ENCODE measurements around the gene ITPR2. TPM values are rescaled to one million over a fixed set of nuclear protein-coding genes. Genes with fewer than 3 reads are reported as not detected.

The ITPR2 gene
- polyA plus RNA-seq, 1 of the 3 experiments (the other 2 are of a cell fraction): 2.3 TPM

- Histone ChIP-seq H3K9me2 (no peaks in the 10 kb centered on the region), H4K20me1 (ENCODE audit: insufficient read depth) (no peaks in the 10 kb centered on the region), H2AFZ (ENCODE audit: low read depth) (no peak overlapping the region), H3F3A (replicated peaks; ENCODE audit: insufficient read depth) (peaks cover 4% of the 10 kb centered on the region), H3K79me2 (ENCODE audit: insufficient read depth) (no peaks in the 10 kb centered on the region), H3K4me1 (ENCODE audit: control insufficient read depth in 1 of 2, insufficient read depth in 2 of 2, low read depth in 1 of 2, low read length in 1 of 2) (peaks cover 0 to 2% of the 10 kb centered on the region in 2 experiments; a peak in 2 of 4 replicates), H3K27ac (ENCODE audit: low read depth in 2 of 2, low read length in 1 of 2) (no peak overlapping the region), H3K4me3 (ENCODE audit: low read depth in 2 of 2, low read length in 1 of 2) (no peak overlapping the region), H3K27me3 (ENCODE audit: insufficient read depth) (no peaks in the 10 kb centered on the region), H3K36me3 (replicated peaks in 1 of 2; ENCODE audit: control insufficient read depth in 1 of 2, insufficient read depth in 2 of 2, low read length in 1 of 2) (peaks cover 0 to 3% of the 10 kb centered on the region in 2 experiments), H3K9me3 (no peaks in the 10 kb centered on the region), H3K9ac (no peak overlapping the region), H3K4me2 (no peak overlapping the region)
- no peak for DNase-seq
- ChIA-PET CTCF (interaction anchor here (0.5 kb wide), 1 partner anchor 63 kb away, joined by 3 read pairs; no protein-coding TSS in a partner anchor), POLR2A (no interaction called here)
- WGBS (ENCODE audit: low lambda C conversion rate): 66% methylated on average over 2 of the region's 2 CpGs
- TF ChIP-seq MAX (IDR thresholded peaks at IDR 0.05; ENCODE audit: low read depth) (no peak), RAD21 (IDR thresholded peaks at IDR 0.05; ENCODE audit: low read length) (no peak), NRF1 (IDR thresholded peaks at IDR 0.05; ENCODE audit: low read depth, low read length) (no peak), CTCF (IDR thresholded peaks at IDR 0.05) (no peak)
Measured at GRCh38 chr12:26567126-26567525, 265.9 kb downstream of the ITPR2 start.

GRCh38 chr12:26566675-26567074, 266.3 kb downstream of the ITPR2 start:
- H3K9me3 ChIP-seq: no peaks in the 10 kb centered on the region
- no peak for DNase-seq
- H3K4me3 ChIP-seq (ENCODE audit: low read depth in 2 of 2, low read length in 1 of 2): no peak overlapping the region
- no peak for TF ChIP-seq RFX5 (IDR thresholded peaks at IDR 0.05; ENCODE audit: low read length)
- TF ChIP-seq MEF2A (IDR thresholded peaks at IDR 0.05; ENCODE audit: borderline replicate concordance, low read depth): no peak
- TF ChIP-seq USF2 (IDR thresholded peaks at IDR 0.05; ENCODE audit: borderline replicate concordance, low read depth, low read length): no peak
- TF ChIP-seq RXRA (IDR thresholded peaks at IDR 0.05; ENCODE audit: borderline replicate concordance, low read depth): no peak
- TF ChIP-seq SIN3A (IDR thresholded peaks at IDR 0.05; ENCODE audit: borderline replicate concordance, low read depth, low read length): no peak
- TF ChIP-seq FOXJ3 (CRISPR knock-in tag; IDR thresholded peaks at IDR 0.05): no peak
- TF ChIP-seq EZH2phosphoT487 (IDR thresholded peaks at IDR 0.05; ENCODE audit: borderline replicate concordance, low read depth): no peak
- no peak for TF ChIP-seq REST (IDR thresholded peaks at IDR 0.05; ENCODE audit: low read depth, low read length)
- TF ChIP-seq PBX3 (IDR thresholded peaks at IDR 0.05): no peak
- TF ChIP-seq TAF1 (IDR thresholded peaks at IDR 0.05; ENCODE audit: borderline replicate concordance, low read depth, low read length): no peak
- TF ChIP-seq EP300 (IDR thresholded peaks at IDR 0.05; ENCODE audit: borderline replicate concordance in 1 of 2, low read depth in 1 of 2, low read length in 1 of 2): no peak
- TF ChIP-seq GABPA (IDR thresholded peaks at IDR 0.05; ENCODE audit: low read depth): no peak
- TF ChIP-seq FOXM1 (IDR thresholded peaks at IDR 0.05; ENCODE audit: low read depth): no peak
- TF ChIP-seq USF1 (IDR thresholded peaks at IDR 0.05; ENCODE audit: borderline replicate concordance, low read depth): no peak
- H3K4me2 ChIP-seq: no peak overlapping the region
- H3K79me2 ChIP-seq (ENCODE audit: insufficient read depth): no peaks in the 10 kb centered on the region
- peaks cover 4% of the 10 kb centered on the region for H3F3A ChIP-seq (replicated peaks; ENCODE audit: insufficient read depth)
- no peak overlapping the region for H3K27ac ChIP-seq (ENCODE audit: low read depth in 2 of 2, low read length in 1 of 2)
- no peak overlapping the region for H3K9ac ChIP-seq
- ChIA-PET POLR2A (no interaction called here), CTCF (no interaction called here)
- no peaks in the 10 kb centered on the region for H3K27me3 ChIP-seq (ENCODE audit: insufficient read depth)
- H3K9me2 ChIP-seq: no peaks in the 10 kb centered on the region
- H3K36me3 ChIP-seq (replicated peaks in 1 of 2; ENCODE audit: control insufficient read depth in 1 of 2, insufficient read depth in 2 of 2, low read length in 1 of 2): peaks cover 0 to 6% of the 10 kb centered on the region in 2 experiments
- 89% methylated on average over 2 of the region's 2 CpGs for WGBS (ENCODE audit: low lambda C conversion rate)
- peaks cover 0 to 2% of the 10 kb centered on the region in 2 experiments; a peak in 2 of 4 replicates for H3K4me1 ChIP-seq (ENCODE audit: control insufficient read depth in 1 of 2, insufficient read depth in 2 of 2, low read depth in 1 of 2, low read length in 1 of 2)
- H2AFZ ChIP-seq (ENCODE audit: low read depth): no peak overlapping the region
- no peaks in the 10 kb centered on the region for H4K20me1 ChIP-seq (ENCODE audit: insufficient read depth)
